Hepatocyte (in vitro differentiated cells): ENCODE results near the gene PDSS2. TPM values are rescaled to one million over a fixed set of nuclear protein-coding genes. Genes with fewer than 3 reads are reported as not detected.

Experiments
- DNase-seq: peaks from one replicate; pipeline ENCODE4 v3.0.0-alpha.2; 2016; ENCODE audit warnings: low spot score
- H2AFZ ChIP-seq: fragments of 200-600 bp; sonication (generic); 2 replicates; pipeline ENCODE4 v1.6.0; 2016; ENCODE audit warnings: antibody characterized with exemption, mild to moderate bottlenecking
- H3K27ac ChIP-seq: fragments of 200-600 bp; sonication (generic); 2 replicates; pipeline ENCODE4 v1.5.1; 2016; ENCODE audit warnings: mild to moderate bottlenecking
- H3K27me3 ChIP-seq: fragments of 200-600 bp; sonication (generic); 2 replicates; pipeline ENCODE4 v1.6.1; 2016
- H3K36me3 ChIP-seq: fragments of 200-600 bp; sonication (generic); replicated peaks from 2 replicates; pipeline ENCODE4 v1.5.1; 2016; ENCODE audit warnings: low read depth; ENCODE audit not compliant: insufficient read depth
- H3K4me1 ChIP-seq: fragments of 200-600 bp; sonication (generic); 2 replicates; pipeline ENCODE4 v1.5.1; 2016; ENCODE audit warnings: mild to moderate bottlenecking, moderate library complexity; ENCODE audit not compliant: insufficient read depth
- H3K4me2 ChIP-seq: fragments of 200-600 bp; sonication (generic); 2 replicates; pipeline ENCODE4 v1.6.0; 2016
- H3K4me3 ChIP-seq: fragments of 200-600 bp; sonication (generic); 2 replicates; pipeline ENCODE4 v1.5.1; 2016; ENCODE audit warnings: mild to moderate bottlenecking
- H3K79me2 ChIP-seq: fragments of 200-600 bp; sonication (generic); 2 replicates; pipeline ENCODE4 v1.6.0; 2017; ENCODE audit warnings: mild to moderate bottlenecking
- H3K9me2 ChIP-seq: fragments of 200-600 bp; sonication (generic); replicated peaks from 2 replicates; pipeline ENCODE4 v1.6.0; 2017; ENCODE audit warnings: mild to moderate bottlenecking; ENCODE audit not compliant: insufficient read depth
- H3K9me3 ChIP-seq: fragments of 200-600 bp; sonication (generic); 2 replicates; pipeline ENCODE4 v1.5.1; 2016; ENCODE audit warnings: low read depth, mild to moderate bottlenecking
- H4K20me1 ChIP-seq: fragments of 200-600 bp; sonication (generic); 2 replicates; pipeline ENCODE4 v1.6.0; 2016; ENCODE audit warnings: mild to moderate bottlenecking; ENCODE audit not compliant: insufficient read depth, poor library complexity, severe bottlenecking
- EZH2 ChIP-seq: fragments of 200-600 bp; sonication (generic); IDR thresholded peaks from 2 replicates; pipeline ENCODE4 v1.6.1; 2016; ENCODE audit warnings: antibody characterized with exemption, mild to moderate bottlenecking, borderline replicate concordance
- EZH2phosphoT487 ChIP-seq: fragments of 200-600 bp; sonication (generic); IDR thresholded peaks from one replicate; pipeline ENCODE4 v1.6.1; 2018; ENCODE audit warnings: antibody characterized with exemption, mild to moderate bottlenecking, low read depth, moderate library complexity; ENCODE audit not compliant: unreplicated experiment, severe bottlenecking
- WGBS: methylation state at CpG from one replicate; pipeline ENCODE4 v1.1.6; 2016; ENCODE audit warnings: low lambda C conversion rate; ENCODE audit errors: missing lambda C conversion rate; 5-methylcytosine and 5-hydroxymethylcytosine counted together
- polyA plus RNA-seq: library from polyadenylated mRNA; unstranded; fragments of >200 nt; fragmentation: Nextera tagmentation; extraction: Ambion mirVana; gene quantifications from 2 replicates; pipeline ENCODE4 v1.2.1, GENCODE V29; 2016
- total RNA-seq: library from RNA; depleted of rRNA; stranded (reverse); fragments of >200 nt; gene quantifications from 2 replicates; pipeline ENCODE4 v1.2.3, GENCODE V29; 2014
- TF ChIP-seq, protein P1 (sequence below): fragments of 200-600 bp; sonication (generic); IDR thresholded peaks from 2 replicates; pipeline ENCODE4 v1.5.1; 2016; ENCODE audit warnings: antibody characterized with exemption, mild to moderate bottlenecking; ENCODE audit not compliant: poor library complexity

PDSS2 gene
- total and polyA plus RNA-seq, 2 experiments from 2014 or later = 15.3 to 18.2 TPM

DNA sequence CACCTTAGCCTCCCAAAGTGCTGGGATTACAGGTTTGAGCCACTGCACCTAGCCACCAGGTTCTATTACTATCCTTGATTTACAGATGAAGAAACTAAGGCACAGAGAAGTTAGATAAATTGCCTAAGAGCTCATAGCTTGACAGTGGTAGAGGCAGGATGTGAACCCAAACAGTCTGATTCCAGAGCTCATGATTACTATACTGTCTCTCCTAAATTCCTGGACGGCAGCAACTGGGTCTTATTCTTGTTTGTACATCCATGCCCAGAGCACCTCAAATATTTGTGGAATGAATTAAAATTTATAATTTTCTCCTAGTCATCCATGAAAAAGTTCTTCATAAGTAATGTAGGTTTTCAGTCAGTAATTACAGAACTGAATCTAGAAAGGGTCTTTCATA is 15.1 kb downstream of the PDSS2 start:
- no peak for DNase-seq
- Histone ChIP-seq H3K4me2 (no peak overlapping the region), H3K36me3 (no peaks in the 10 kb centered on the region), H3K4me1 (no peaks in the 10 kb centered on the region), H3K9me2 (no peaks in the 10 kb centered on the region), H3K27ac (no peak overlapping the region), H3K9me3 (no peaks in the 10 kb centered on the region), H3K4me3 (no peak overlapping the region), H2AFZ (no peak overlapping the region), H4K20me1 (no peaks in the 10 kb centered on the region), H3K79me2 (peaks cover 50% of the 10 kb centered on the region), H3K27me3 (no peaks in the 10 kb centered on the region)
- 92% methylated on average over 1 of the region's 1 CpG for WGBS
- TF ChIP-seq EZH2 (no peak), EZH2phosphoT487 (no peak)
- TF ChIP-seq, protein P1, sequence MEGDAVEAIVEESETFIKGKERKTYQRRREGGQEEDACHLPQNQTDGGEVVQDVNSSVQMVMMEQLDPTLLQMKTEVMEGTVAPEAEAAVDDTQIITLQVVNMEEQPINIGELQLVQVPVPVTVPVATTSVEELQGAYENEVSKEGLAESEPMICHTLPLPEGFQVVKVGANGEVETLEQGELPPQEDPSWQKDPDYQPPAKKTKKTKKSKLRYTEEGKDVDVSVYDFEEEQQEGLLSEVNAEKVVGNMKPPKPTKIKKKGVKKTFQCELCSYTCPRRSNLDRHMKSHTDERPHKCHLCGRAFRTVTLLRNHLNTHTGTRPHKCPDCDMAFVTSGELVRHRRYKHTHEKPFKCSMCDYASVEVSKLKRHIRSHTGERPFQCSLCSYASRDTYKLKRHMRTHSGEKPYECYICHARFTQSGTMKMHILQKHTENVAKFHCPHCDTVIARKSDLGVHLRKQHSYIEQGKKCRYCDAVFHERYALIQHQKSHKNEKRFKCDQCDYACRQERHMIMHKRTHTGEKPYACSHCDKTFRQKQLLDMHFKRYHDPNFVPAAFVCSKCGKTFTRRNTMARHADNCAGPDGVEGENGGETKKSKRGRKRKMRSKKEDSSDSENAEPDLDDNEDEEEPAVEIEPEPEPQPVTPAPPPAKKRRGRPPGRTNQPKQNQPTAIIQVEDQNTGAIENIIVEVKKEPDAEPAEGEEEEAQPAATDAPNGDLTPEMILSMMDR = no peak

DNA sequence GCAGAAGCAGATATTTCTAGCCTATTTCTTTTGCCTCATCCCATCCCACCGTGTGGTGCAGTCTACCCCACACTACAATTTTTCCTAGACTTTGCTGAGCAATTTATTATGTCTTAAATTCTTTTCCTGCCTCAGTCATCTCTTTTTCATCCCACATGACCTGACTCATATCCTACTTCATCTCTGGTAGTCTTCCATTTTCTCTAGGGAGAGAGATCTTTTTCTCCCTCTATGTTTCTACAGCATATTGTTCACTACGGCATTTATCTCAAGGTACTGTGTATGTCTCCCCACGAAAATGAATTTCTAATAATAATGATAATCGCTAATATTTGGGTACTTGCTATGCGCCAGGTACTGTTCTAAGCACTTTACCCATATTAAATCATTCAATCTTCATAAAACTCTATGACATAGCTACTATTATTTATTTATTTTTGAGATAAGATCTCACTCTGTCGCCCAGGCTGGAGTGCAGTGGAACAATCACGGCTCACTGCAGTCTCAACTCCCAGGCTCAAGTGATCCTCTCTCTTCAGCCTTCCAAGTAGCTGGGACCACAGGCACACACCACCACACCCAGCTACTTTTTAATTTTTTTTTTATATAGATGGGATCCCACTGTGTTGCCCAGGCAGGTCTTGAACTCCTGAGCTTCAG is 15.6 kb downstream of the PDSS2 start:
- Histone ChIP-seq H4K20me1 (no peaks in the 10 kb centered on the region), H3K9me3 (no peaks in the 10 kb centered on the region), H3K4me1 (no peaks in the 10 kb centered on the region), H2AFZ (no peak overlapping the region), H3K79me2 (peaks cover 50% of the 10 kb centered on the region), H3K27ac (no peak overlapping the region), H3K9me2 (no peaks in the 10 kb centered on the region), H3K4me3 (no peak overlapping the region), H3K27me3 (no peaks in the 10 kb centered on the region), H3K4me2 (no peak overlapping the region), H3K36me3 (no peaks in the 10 kb centered on the region)
- TF ChIP-seq, protein P1 = no peak
- TF ChIP-seq EZH2phosphoT487 (no peak), EZH2 (no peak)
- no peak for DNase-seq
- WGBS = 94% methylated on average over 7 of the region's 7 CpGs

DNA sequence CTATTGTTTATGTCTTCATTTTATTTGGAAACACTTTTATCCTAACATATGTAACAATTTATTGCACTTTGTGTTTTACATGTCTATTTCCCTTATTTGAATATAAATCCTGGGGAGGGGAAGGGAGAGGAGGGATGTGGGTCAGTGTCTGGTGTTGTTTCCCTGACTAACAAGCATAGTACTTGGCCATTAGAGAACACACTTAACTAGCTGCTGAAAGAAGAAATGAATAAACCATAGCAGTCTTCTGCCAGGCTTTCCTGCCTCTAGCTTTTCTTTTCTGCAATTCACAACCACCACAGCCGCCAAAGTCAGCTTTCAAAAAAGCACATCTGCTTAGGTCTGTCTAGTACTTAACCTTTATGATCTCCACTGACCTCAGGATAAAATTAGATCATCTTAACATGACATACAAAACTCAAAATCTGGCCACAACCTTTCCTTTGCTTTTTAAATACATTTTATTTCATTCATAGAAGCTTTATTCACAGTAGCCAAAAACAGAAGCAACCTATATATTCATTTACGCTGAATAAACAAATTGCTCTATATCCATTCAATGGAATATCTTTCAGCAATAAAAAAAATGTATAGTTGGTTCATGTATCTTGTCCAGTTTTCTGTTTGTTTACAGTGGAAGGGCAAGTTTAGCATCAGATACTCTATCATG is 16.3 kb downstream of the PDSS2 start:
- no peak for TF ChIP-seq EZH2phosphoT487
- no peak for TF ChIP-seq EZH2
- TF ChIP-seq, protein P1 = no peak
- Histone ChIP-seq H3K9me3 (no peaks in the 10 kb centered on the region), H3K27me3 (no peaks in the 10 kb centered on the region), H3K36me3 (no peaks in the 10 kb centered on the region), H3K4me1 (no peaks in the 10 kb centered on the region), H3K27ac (no peak overlapping the region), H3K79me2 (peaks cover 46% of the 10 kb centered on the region), H4K20me1 (no peaks in the 10 kb centered on the region), H3K4me3 (no peak overlapping the region), H3K9me2 (no peaks in the 10 kb centered on the region), H2AFZ (no peak overlapping the region), H3K4me2 (no peak overlapping the region)
- WGBS = 84% methylated on average over 2 of the region's 2 CpGs
- no peak for DNase-seq
